Measurements from ENCODE around the gene UBE2G2. TPM values are rescaled to one million over a fixed set of nuclear protein-coding genes. Genes with fewer than 3 reads are reported as not detected.

Gene UBE2G2
- total RNA-seq, 4 donors from 2014 or later = 40.8 to 78.0 (median 60.5) TPM

GRCh38 chr21:44790368-44790767, 11.3 kb downstream of the UBE2G2 start:
- no peak for DNase-seq
- intact Hi-C loops (cut with DNase I; ENCODE audit: low total_unique reads) (no loop called here), in situ Hi-C loops (cut with MboI; ENCODE audit: low pct_ligation_motif_present in 1 of 4, low pct_unique_long_range_greater_than_20kb in 1 of 4, low sequenced_read_pairs in 3 of 4) (loop anchor here (5.0 to 25.0 kb wide), 4 partner anchors 276 to 286 kb away; no protein-coding TSS in a partner anchor)
- TF ChIP-seq POLR2AphosphoS5 (IDR thresholded peaks at IDR 0.05) (no peak), POLR2A (IDR thresholded peaks at IDR 0.05) (no peak), EP300 (IDR thresholded peaks at IDR 0.05; ENCODE audit: low read depth) (no peak)
- TF ChIP-seq, protein P1, sequence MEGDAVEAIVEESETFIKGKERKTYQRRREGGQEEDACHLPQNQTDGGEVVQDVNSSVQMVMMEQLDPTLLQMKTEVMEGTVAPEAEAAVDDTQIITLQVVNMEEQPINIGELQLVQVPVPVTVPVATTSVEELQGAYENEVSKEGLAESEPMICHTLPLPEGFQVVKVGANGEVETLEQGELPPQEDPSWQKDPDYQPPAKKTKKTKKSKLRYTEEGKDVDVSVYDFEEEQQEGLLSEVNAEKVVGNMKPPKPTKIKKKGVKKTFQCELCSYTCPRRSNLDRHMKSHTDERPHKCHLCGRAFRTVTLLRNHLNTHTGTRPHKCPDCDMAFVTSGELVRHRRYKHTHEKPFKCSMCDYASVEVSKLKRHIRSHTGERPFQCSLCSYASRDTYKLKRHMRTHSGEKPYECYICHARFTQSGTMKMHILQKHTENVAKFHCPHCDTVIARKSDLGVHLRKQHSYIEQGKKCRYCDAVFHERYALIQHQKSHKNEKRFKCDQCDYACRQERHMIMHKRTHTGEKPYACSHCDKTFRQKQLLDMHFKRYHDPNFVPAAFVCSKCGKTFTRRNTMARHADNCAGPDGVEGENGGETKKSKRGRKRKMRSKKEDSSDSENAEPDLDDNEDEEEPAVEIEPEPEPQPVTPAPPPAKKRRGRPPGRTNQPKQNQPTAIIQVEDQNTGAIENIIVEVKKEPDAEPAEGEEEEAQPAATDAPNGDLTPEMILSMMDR (IDR thresholded peaks at IDR 0.05) = no peak
- Histone ChIP-seq H3K4me3 (no peak overlapping the region), H3K27ac (no peak overlapping the region), H3K36me3 (no peaks in the 10 kb centered on the region), H3K27me3 (no peaks in the 10 kb centered on the region), H3K9me3 (no peaks in the 10 kb centered on the region), H3K4me1 (peaks cover 3 to 32% (median 10%) of the 10 kb centered on the region in 4 donors)
- WGBS, 2 donors (ENCODE audit: low coverage in 1 of 2) = 84% methylated on average over 3 of the region's 3 CpGs; no CpG with 5 or more reads in 1 of the 2 donors

DNA sequence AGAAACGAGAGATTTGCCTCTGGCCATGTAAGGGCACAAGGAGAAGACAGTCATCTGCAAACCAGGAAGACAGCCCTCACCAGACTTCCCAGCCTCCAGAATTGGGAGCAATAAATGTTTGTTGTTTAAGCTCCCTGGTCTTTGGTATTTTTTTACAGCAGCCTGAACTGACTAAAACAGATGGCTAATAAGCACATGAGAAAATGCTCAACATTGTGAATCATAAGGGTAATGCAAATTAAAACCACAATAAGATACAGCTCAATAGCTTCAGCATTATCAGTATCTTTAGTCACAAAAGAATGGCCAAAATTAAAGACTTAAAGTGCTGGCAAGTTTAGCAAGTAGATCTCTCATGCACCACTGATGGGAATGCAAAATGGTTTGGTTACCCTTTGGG, 11.7 kb downstream of the UBE2G2 start:
- no peak for TF ChIP-seq POLR2A (IDR thresholded peaks at IDR 0.05)
- TF ChIP-seq POLR2AphosphoS5 (IDR thresholded peaks at IDR 0.05) = no peak
- TF ChIP-seq EP300 (IDR thresholded peaks at IDR 0.05; ENCODE audit: low read depth) = no peak
- TF ChIP-seq, protein P1 (IDR thresholded peaks at IDR 0.05) = no peak
- no peaks in the 10 kb centered on the region for H3K36me3 ChIP-seq
- no peaks in the 10 kb centered on the region for H3K9me3 ChIP-seq
- no peak for DNase-seq
- peaks cover 3 to 32% (median 10%) of the 10 kb centered on the region in 4 donors for H3K4me1 ChIP-seq
- no peaks in the 10 kb centered on the region for H3K27me3 ChIP-seq
- no peak overlapping the region for H3K27ac ChIP-seq
- in situ Hi-C loops (cut with MboI; ENCODE audit: low pct_ligation_motif_present in 1 of 4, low pct_unique_long_range_greater_than_20kb in 1 of 4, low sequenced_read_pairs in 3 of 4) (loop anchor here (5.0 to 25.0 kb wide), 4 partner anchors 275 to 285 kb away; no protein-coding TSS in a partner anchor), intact Hi-C loops (cut with DNase I; ENCODE audit: low total_unique reads) (no loop called here)
- H3K4me3 ChIP-seq = no peak overlapping the region
- 56% methylated on average over 1 of the region's 1 CpG; no CpG with 5 or more reads in 1 of the 2 donors for WGBS, 2 donors (ENCODE audit: low coverage in 1 of 2)

GRCh38 chr21:44785620-44786335, 15.8 kb downstream of the UBE2G2 start:
- H3K4me3 ChIP-seq = no peak overlapping the region
- H3K27me3 ChIP-seq = no peaks in the 10 kb centered on the region
- no peak for DNase-seq
- peaks cover 0 to 14% (median 0%) of the 10 kb centered on the region in 4 donors for H3K4me1 ChIP-seq
- intact Hi-C loops (cut with DNase I; ENCODE audit: low total_unique reads) = no loop called here
- H3K27ac ChIP-seq = no peak overlapping the region
- no peaks in the 10 kb centered on the region for H3K9me3 ChIP-seq
- 48 to 76% methylated on average over 6 to 13 of the region's 13 CpGs for whole genome bisulfite sequencing, 2 donors (ENCODE audit: low coverage in 1 of 2)
- no peaks in the 10 kb centered on the region for H3K36me3 ChIP-seq
- TF ChIP-seq EP300 (IDR thresholded peaks at IDR 0.05; ENCODE audit: low read depth) (no peak), POLR2A (IDR thresholded peaks at IDR 0.05) (no peak), POLR2AphosphoS5 (IDR thresholded peaks at IDR 0.05) (no peak)
- TF ChIP-seq, protein P1 (IDR thresholded peaks at IDR 0.05) = no peak
- in situ Hi-C loops (cut with MboI; ENCODE audit: low pct_ligation_motif_present in 1 of 4, low pct_unique_long_range_greater_than_20kb in 1 of 4, low sequenced_read_pairs in 3 of 4) = loop anchor here in 1 of 4 donors (25.0 kb wide), 1 partner anchor 273 kb away; no protein-coding TSS in a partner anchor

DNA sequence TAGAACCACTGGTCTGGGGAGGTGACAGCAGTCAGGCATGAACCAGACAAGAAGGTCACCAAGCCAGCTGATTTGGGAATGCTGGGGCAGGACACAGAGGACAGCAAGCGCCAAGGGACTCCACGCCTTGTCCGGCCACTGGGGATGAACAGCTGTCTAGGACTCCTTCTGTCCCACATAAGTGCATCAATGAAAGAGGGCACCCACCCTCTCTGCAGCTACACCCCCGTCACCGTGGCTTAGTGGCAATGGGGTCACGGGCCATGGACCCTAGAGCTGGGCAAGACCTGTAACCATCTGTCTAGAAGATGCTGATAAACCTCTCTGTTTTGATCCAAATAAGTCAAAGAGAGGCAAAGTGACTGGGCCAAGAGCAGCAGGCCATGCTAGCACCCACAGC, 16.8 kb downstream of the UBE2G2 start:
- in situ Hi-C loops (cut with MboI; ENCODE audit: low pct_ligation_motif_present in 1 of 4, low pct_unique_long_range_greater_than_20kb in 1 of 4, low sequenced_read_pairs in 3 of 4) = loop anchor here in 1 of 4 donors (25.0 kb wide), 1 partner anchor 273 kb away; no protein-coding TSS in a partner anchor
- H3K9me3 ChIP-seq = no peaks in the 10 kb centered on the region

More for the DNA sequence above, 16.8 kb downstream of the UBE2G2 start:
- Histone ChIP-seq H3K36me3 (no peaks in the 10 kb centered on the region), H3K27me3 (no peaks in the 10 kb centered on the region), H3K27ac (no peak overlapping the region), H3K4me3 (no peak overlapping the region), H3K4me1 (peaks cover 0 to 13% (median under 1%) of the 10 kb centered on the region in 4 donors)
- DNase-seq = no peak
- intact Hi-C loops (cut with DNase I; ENCODE audit: low total_unique reads) = no loop called here
- TF ChIP-seq EP300 (IDR thresholded peaks at IDR 0.05; ENCODE audit: low read depth) (no peak), POLR2A (IDR thresholded peaks at IDR 0.05) (no peak), POLR2AphosphoS5 (IDR thresholded peaks at IDR 0.05) (no peak)
- TF ChIP-seq, protein P1 (IDR thresholded peaks at IDR 0.05) = no peak
- WGBS, 2 donors (ENCODE audit: low coverage in 1 of 2) = 96% methylated on average over 6 of the region's 6 CpGs; no CpG with 5 or more reads in 1 of the 2 donors
